Hematopoietic multipotent progenitor cell treated with erythropoietin and hydrocortisone succinate and interleukin-3 and kit ligand, for 17 days (in vitro differentiated cells): ENCODE results near the gene PLPPR2.
"Not testable (repeated sequence)": the region's sequence is repeated elsewhere in the genome, so short reads cannot be mapped to it uniquely, and the experiment has no call there.

Experiments used
- DNase-seq: peaks from one replicate; pipeline ENCODE4 v3.0.0-alpha.2; 2015; ENCODE audit warnings: low spot score

PLPPR2 gene

DNA sequence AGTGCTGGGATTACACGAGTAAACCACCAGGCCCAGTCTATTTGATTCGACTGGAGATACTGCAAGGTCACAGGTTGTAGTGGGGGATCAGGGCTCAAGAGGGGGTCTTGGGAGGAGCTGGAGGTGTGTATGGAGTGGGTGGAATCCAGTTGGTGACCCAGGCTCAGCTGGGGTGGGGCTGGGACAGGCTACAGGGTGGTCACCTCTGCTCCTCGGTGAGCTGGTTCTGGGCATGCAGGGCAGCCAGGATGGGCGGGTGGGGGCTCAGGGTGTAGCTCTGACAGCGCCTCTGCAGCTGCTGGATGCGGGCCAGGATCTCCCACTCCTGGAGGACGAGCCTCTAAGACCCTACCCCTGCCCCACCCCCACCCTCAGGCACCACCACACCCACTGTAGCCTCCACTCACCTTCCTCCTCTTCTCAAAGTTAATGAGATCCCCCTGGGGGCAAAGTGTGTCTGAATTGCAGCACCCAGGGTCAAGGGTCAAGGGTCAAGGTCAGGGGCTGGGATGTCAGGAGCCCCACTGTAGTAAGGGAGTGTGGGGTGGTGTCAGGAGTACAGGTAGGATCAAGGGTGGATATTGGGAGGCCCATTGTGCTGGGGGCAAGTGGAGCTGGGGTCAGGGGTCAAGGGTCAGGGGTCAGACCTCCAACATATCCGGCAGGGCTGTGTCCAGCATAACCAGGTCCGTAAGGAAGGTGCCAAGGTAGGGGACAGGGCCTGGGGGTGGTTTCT lies 46.7 kb downstream of the PLPPR2 start:
- DNase-seq: no peak

DNA sequence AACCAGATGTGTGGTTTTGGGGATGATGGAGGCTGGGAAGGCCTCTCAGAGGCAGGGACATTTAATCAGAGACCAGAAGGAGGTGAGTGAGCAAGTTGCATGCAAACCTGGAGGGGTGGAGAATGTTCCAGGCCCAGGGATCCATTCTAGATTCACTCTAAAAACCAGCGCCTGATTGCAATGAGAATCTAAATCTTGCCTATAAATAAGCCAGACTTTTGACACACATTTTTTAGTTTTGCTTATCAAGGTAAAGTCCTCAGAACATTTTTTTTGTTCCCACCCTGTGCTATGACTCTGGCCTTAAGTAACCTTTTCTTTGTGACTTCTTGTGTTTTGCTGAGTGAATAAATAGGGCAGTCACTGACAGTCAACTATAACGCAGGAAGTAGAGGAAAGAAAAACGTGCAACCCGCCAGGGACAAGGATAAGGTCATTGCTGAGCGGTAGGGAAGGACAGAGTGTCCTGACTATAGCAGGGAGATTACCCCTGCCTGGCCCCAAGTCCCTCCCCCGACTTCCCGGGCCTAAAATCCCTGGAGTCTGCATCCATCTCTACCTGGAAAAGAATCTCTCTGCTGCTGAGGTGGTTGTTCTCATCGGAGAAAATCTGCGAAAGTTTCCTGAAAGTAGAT lies 49.5 kb downstream of the PLPPR2 start:
- no peak for DNase-seq

DNA sequence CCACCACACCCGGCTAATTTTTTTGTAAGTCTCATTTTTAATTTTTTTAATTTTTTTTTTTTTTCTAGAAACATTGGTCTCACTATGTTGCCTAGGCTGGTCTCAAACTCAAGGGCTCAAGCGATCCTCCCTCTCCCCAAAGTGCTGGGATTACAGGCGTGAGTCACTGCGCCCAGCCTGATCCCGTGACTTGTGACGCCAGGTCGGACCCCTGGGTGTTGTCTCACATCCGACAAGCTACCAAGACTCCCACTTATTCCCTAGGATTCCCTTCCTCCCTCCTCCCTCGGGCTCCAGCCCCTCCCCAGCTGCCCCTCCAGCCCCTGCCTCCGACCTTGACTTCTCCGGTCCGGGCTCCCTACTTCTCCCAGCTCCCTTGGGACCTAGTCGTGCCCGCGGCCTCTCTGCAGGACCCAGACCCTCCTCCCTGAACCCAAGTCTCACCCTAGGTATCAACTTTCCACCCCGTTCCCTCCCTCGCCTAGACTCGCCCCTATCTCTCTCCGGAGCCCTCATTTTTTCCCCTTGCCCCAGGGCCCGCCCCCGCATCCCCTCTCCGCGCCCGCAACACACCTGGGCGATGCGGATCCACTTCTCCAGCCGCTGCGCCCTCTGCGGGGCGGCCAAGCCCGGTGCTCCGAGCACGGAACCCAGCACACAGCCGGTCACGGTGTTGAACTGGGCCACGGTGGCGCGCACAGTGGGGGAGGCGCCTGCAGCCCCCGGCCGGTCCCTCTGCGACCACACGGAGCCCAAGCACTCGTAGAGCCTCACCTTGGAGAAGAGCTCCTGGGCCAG lies 50.8 kb downstream of the PLPPR2 start:
- DNase-seq: peak; percentile 43

DNA sequence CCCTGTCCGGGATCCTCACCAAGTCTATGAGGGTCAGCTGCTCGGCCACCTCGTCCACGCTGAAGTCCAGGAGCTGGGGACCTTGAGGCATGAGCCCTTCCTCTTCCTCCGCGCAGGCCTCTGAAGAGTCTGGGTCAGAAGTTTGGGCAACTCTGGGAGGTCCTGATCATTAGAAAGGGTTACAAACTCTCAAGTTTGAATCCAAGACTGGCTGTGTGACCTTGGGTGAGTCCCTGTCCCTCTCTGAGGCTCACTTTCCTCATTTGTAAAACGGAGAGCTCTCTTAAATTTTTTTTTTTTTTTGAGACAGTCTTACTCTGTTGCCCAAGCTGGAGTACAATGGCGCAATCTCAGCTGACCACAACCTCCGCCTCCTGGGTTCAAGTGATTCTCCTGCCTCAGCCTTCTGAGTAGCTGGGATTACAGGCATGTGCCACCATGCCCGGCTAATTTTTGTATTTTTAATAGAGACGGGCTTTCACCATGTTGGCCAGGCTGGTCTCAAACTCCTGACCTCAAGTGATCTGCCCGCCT lies 51.5 kb downstream of the PLPPR2 start:
- DNase-seq: not testable (repeated sequence)

DNA sequence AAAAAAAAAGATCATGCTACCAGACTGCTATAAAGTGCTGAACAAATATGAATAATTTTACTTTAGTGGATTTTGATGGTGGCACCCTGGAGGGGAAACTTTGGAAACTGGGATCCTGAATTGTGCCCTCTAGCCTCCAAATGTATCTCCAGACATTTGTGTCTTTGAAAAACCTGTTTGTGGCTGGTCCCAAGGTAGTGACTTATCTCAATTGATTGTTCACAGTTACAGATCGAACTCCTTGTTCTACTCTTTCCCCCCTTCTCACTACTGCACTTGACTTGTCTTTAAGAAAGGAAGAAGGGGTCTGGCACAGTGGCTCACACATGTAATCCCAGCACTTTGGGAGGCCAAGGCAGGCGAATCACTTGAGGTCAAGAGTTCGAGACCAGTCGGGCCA lies 53.4 kb downstream of the PLPPR2 start:
- no peak for DNase-seq

DNA sequence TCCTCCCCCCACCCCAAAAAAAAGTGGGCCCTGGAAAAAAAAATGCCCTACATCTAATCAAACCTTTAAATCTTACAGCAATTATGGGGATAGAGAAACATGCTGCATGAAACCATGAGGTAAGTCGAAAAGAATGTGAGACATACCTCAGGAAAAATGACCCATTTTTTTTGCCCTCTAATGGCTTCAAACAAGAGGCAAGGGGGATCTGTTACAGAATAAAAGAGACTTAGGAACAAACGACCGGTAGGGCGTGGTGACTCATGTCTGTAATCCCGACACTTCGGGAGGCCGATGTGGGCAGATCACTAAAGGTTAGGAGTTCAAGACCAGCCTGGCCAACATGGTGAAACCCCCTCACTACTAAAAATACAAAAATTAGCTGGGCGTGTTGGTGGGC lies 55.5 kb downstream of the PLPPR2 start:
- DNase-seq: no peak

DNA sequence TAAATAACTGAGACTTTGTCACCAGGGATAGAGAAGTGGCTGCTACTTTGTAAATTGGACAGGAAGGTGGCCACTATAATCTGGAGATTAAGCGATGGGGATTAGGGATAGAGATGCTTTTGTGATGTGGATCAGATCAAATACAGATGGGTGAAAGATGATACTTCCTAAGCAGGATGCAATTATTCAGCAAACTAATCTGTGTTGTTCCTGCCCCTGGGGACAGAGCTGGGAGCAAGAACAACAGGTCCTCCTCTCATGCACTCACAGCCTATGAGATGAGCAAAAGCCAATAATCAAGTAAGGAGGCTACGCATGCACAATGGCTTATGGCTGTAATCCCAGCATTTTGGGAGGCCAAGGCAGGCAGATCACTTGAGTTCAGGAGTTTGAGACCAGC lies 59.3 kb downstream of the PLPPR2 start:
- no peak for DNase-seq
